ENCODE measurements around the gene CBX4. TPM values are rescaled to one million over a fixed set of nuclear protein-coding genes. Genes with fewer than 3 reads are reported as not detected.

Gene CBX4
- total and polyA plus RNA-seq, 2 of the 13 experiments (the other 11 are each of a cell fraction or from before 2014, with no cell fraction given): 25.8 to 50.8 TPM

- TF ChIP-seq ARID4A (CRISPR knock-in tag; IDR thresholded peaks at IDR 0.05; ENCODE audit: borderline replicate concordance): peak; percentile 65
- TF ChIP-seq PAXIP1 (CRISPR knock-in tag; conservative IDR thresholded peaks at IDR 0.05): peak; percentile 49; the same call in 1 of the 2 replicates
- no peak for TF ChIP-seq ZFP36L1 (CRISPR knock-in tag; IDR thresholded peaks at IDR 0.05)
- TF ChIP-seq ZNF784 (CRISPR knock-in tag; IDR thresholded peaks at IDR 0.05; ENCODE audit: borderline replicate concordance): no peak
- 0 out of 2 replicates have a peak, but pooled peaks have one; percentile 28 for TF ChIP-seq RXRA (CRISPR knock-in tag; IDR thresholded peaks at IDR 0.05)
- no peak for TF ChIP-seq SRSF9 (IDR thresholded peaks at IDR 0.05; ENCODE audit: borderline replicate concordance, insufficient read depth, low read depth, low read length, poor library complexity, severe bottlenecking)
- peak; percentile 41; the same call in 1 of the 2 replicates for TF ChIP-seq ZKSCAN8 (CRISPR knock-in tag; IDR thresholded peaks at IDR 0.05; ENCODE audit: borderline replicate concordance)
- no peak for TF ChIP-seq PREB (CRISPR knock-in tag; IDR thresholded peaks at IDR 0.05)
- TF ChIP-seq HNF1B (CRISPR knock-in tag; IDR thresholded peaks at IDR 0.05): peak; percentile 80
- 0 out of 2 replicates have a peak, but pooled peaks have one; percentile 38 for TF ChIP-seq DMAP1 (CRISPR knock-in tag; IDR thresholded peaks at IDR 0.05)
- no peak for TF ChIP-seq NFRKB (IDR thresholded peaks at IDR 0.05)
- 0 out of 2 replicates have a peak, but pooled peaks have one; percentile 73 for TF ChIP-seq ZNF292 (CRISPR knock-in tag; IDR thresholded peaks at IDR 0.05; ENCODE audit: borderline replicate concordance, low read depth)
- peak; percentile 98 for TF ChIP-seq ARNTL (CRISPR knock-in tag; IDR thresholded peaks at IDR 0.05)
- TF ChIP-seq ZNF274 (CRISPR knock-in tag; IDR thresholded peaks at IDR 0.05): no peak
Observed at GRCh38 chr17:79849953-79850352, 10.7 kb upstream of the CBX4 start (continued).
